ENCODE measurements around the gene WDR86.

WDR86 gene

DNA sequence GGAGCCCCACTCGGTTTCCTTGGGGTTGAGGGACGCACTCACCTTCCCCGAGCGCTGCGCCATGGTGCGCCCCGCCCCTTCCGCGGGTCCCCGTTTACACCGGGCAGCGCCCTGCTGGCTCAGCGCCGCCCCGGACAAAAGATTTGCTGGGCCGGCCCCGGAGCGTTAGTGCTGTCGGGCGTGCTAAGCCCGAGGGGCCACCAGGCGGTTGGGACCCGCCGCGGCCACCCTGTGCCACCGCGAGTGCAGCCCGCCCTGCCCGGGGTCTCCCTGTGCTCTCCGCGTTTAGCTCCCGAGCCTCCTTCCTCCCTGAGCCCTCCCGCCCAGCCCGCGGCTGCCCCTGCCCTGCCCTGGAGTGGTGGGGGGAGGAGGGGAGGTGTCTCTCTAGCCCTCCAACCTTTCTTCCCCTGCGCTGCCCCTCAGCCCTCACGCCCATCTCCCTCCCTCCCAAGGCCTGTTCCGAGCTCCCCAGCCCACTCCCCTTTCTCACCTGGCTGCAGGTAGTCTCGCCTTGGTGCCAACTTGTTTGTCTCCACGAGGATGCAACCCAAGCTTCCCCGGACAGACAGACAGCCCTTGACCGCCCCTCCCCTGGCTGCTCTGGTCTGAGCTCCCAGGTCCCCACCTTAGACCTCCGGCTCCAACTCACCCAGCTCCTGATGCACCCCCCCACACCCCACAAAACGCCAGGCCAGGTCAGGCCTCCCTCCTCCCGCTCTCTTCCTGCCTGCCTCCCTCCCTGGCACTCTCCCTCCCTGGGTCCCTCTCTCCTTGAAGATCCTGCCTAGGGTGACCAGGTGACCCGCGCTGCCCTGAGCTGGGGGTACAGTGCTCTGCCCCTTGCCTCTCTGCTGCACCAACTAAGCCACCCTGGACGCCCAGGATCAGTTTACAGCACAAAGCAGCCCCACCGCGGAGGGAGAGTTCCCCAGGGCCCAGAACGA is 30.3 kb upstream of the WDR86 start, which contains the start of gene CRYGN:
TSS of gene CRYGN (minus strand) at position 287 of the 944 bp plus-strand sequence. CDS start at position 63, 224 bp downstream.
- no peak for DNase-seq

DNA sequence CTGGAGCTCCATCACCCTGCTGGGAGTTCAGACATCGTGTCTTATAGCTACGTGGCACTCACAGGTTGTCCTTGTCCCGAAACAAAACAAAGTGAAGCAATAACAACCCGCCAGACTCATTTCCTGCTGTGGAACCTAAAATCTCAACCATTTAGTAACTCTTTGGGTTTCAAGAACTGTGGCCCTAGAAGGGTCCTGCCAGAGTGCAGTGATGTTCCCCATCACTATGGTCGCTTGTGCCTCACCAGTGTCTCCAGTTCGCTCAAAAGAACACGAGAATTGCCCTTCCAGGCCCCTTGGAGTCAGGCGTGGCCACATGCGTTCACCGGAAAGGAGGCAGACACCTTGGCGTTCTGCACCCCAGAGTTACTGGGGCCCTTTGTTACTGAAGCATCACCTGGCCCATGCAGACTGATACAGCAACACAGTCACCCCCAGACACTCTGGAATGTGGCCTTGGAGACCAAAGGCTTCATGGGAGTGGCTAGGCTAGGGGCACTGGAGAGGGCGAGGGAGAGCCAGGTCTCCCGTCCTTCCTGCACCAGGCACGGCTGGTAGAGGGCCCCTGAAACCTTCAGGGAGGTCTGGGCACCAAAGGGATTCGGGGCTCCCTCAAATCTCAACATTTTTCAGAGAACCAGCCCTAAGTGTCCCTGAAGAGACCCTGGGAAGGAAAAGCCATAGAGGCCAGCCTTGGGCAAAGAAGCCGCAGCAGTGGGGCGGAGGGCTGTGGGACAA is 29.2 kb upstream of the WDR86 start:
- DNase-seq = no peak

DNA sequence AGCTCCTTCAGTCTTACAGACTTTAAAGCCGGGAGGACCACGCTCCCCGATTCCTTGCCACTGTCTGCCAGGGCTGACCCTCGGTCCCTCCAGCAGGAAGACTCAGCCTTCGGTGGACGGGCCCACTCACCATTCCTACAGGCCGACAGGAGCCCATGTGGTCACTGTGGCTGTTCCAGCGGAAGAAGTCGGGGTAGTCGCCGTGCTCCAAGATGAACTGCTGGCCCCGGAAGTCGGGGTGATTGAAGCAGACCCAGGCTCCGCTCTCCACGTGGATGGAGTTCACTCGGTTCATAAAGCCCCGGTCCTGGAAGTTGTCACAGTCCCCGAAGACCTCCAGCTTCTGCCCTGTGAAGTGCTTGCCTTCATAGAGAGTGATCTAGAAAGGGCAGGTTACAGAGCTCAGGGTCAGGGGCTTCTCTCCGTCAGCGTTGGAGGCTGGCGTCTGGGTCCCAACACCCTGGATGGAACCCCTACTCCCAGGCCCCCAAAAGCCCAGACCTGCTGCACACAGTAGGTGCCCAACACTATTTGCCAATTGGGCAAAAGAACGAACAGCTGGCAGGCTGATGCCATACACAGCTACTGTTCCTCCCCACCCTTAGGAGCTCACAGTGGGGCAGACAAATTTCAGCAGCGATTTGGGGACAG is 28.2 kb upstream of the WDR86 start:
- DNase-seq = no peak

DNA sequence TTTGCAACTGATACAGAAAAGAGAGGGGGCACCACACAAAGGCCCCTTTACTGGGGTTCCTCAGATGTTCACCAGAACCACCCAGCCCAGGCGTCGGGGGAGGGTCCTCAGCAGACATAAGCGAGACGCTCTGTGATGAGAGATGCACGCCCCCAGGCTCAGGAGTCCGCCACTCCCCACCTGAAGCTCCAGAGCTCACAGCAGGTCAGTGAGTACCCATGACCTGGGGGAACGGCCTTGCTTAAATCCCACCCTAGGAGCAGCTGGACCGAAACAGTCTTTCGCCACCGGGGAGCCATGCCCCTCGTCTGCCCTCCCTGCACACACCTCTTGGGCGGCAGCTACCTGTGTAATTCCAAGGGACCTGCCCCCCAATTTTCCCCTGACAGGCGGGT is 27.3 kb upstream of the WDR86 start:
- DNase-seq = no peak

DNA sequence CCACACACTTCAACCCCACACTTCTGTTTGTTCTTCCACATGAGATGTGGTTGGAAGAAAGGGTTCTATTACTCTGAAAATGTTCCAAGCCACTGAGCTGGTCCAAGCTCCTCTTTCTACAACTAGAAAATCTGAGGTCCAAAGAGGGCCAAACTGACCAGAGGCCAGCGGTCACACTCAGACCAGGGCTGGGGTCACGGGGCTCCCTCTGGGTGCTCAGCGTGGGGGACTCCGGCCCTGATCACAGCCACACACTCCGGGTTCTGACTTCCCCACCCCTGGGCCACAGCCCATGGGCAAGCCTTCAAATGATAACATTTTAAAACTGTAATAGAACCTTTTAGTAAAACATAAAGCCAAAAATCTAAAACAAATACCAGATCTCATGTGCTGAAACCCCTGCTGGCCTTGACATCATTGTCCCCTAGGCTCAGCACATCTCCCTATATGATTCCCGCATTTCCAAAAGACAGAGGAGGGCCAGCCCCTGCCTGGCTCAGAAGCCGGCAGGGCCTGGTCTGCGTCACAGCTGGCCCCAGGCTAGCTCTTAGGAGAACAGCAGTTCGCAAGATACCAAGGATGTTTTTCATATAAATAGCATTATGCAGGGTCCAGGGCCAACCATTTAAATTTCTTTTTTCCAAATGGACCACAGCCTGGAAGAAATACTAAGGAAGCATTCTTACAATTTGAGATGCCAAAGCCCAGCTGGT is 26.8 kb upstream of the WDR86 start:
- DNase-seq = no peak

DNA sequence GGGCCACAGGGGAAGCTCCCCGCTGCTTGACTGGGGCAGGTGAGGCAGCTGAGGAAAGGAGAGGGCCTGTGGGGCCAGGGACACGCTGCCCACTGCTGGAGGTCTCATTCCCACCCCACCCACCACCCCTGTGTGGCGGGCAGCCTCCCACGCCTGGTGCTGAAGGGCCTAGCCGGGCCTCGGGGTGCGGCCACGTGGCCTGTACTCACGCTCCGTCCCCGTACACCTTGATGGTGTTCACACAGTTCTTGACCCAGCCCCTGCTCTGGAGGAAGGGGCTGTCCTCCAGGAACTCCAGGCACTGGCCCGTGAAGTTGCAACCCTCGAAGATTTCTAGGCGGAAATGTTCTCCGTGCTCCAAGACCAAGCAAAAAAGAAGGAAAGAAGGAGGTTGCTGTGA is 26.1 kb upstream of the WDR86 start:
- no peak for DNase-seq

DNA sequence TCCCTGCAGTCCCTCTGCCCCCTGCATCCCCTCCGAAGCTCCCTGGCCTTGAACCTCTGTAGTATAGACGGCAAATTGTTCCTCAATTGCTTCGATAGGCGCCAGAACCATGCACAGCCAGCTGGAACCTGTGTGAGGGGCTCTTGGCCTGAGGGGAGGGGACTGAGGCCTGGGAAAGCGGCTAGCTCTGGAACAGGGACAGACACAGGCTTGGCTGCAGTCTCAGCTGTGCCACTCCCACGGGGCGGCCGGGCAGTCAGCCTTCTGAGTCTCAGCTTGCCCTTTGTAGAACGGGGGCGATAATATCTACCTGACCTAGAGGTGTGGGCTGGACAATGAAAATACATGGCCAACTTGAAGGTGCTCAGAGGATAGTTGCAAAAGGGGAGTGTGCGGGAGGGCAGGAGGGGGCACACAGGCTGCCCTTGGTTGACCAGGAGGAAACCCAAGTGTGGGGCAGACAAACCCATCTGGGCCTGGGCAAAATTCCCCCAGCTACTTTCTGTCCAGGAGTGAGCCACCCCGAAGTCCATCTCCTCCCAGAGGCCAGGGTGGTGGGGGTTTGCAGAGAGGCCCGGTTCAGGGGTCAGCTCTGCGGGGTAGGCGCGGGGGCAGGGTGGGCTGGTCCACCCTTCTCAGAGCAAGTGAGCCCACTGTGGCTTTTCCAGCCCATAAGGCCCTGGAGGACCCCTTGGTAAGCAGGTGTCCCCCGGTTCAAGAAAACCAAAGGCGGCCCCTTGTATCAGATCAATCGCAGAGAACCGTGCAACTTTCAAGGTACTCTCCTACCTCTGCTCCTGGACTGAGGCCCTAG is 25.5 kb upstream of the WDR86 start:
- no peak for DNase-seq

DNA sequence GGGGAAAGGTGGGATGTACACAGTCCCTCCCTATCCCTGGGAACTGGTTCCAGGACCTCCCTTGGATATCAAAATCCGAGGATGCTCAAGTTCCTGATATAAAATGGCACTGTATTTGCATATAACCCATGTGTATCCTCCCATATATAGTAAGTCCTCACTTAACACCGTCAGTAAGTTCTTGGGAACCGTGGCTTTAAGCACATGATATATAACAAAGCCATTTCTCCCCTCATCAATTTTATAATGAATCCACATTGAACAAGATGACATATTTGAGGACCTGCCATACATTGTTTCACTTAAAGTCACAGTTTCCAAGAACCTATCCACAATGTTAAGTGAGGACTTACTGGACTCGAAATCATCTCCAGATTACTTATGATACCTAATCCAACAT is 24.7 kb upstream of the WDR86 start:
- no peak for DNase-seq

DNA sequence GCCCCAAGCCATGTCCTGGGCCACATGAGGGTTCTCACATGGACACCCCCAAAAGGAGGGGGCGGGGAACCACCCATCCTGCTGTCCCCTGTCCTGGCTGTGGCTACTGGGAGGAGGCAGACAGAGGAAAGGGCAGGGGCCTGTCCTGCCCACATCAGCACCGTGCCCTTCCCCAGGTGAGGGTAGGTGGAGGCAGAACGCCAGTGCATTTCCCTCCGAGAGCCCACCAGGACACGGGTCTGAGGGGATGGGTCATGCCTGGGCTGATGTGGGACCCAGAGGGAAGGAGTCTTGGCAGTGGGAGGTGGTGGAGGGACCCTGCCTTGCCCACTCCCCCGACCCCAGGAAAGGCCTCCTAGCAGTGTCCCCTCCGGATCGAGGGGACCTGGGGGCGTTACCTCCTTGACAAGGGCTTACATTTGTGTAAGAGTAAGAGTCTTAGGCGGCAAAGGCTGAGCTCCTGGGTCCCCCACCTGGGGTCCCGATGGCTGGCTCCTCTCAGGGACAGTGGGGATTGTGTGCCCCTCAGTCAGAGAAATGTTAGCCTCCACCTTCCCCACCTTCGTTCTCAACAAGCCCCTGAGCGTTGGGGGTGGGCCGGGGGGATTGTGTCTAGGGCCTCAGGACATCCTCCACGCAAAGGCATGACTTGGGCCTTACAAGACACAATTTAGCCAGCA is 24.0 kb upstream of the WDR86 start:
- no peak for DNase-seq

DNA sequence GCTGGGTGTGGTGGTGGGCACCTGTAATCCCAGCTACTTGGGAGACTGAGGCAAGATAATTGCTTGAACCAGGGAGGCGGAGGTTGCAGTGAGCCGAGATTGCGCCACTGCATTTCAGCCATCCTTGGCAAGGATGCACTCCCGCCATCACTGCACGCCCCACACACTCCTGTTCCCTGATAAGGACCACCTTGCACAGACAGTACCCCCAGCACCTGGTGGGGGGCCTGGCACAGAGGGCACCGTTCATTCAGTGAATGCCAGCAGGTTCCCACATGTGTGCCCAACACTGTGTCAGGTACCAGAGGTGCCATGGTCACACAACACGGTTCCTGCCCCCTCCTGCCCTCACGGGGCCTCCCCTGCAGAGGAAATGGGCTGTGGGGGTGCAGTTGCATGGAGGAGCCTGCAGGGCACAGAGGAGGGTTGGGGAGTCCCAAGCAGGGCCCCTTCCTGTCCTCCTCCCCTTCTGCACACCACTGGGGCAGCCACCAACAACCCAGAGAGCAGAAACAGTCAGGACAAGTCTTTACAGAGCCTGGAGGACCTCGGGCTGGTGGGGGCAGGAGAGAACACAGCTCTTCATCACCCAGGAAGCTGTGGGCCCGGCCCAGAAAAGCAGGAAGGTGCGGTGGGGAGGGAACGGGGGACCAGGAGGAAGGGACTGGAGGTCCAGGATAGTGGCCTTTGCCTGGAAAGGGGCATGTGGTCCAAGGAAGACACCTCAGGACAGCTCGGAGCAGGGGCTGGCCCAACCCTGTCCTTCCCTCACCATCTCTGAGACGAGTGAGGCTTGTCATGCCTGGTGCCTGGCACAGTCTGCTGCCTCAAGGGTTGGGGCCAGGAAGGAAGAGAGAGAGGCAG is 23.1 kb upstream of the WDR86 start:
- DNase-seq = peak in 4 of 5 experiments; percentile 37 to 87 (median 48)

DNA sequence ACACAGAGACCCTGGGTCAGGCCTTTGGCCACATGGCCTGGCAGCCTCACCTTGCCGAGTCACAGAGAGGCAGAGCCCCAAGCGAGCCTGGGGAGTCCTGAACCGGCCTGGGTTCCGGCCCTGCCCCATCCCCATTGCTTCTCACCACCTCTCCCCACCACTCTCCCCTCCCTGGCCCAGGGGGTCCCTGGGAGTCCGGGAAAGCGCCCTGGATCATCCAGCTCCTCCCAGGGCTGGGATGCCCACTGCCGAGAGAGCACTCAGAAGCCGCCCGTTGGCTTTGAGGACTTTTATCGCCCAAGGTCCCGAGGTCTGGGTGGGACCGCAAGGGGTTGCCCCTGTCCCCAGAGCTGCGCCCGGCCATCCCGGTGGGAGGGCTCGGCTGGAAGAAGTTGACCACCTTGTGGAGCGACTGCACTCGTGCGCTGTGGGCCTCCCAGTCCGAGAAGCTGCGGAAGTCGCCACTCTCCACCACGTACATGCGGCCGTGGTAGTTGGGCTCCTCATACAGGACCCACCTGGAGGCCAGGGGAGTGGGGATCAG is 22.0 kb upstream of the WDR86 start:
- DNase-seq = no peak

DNA sequence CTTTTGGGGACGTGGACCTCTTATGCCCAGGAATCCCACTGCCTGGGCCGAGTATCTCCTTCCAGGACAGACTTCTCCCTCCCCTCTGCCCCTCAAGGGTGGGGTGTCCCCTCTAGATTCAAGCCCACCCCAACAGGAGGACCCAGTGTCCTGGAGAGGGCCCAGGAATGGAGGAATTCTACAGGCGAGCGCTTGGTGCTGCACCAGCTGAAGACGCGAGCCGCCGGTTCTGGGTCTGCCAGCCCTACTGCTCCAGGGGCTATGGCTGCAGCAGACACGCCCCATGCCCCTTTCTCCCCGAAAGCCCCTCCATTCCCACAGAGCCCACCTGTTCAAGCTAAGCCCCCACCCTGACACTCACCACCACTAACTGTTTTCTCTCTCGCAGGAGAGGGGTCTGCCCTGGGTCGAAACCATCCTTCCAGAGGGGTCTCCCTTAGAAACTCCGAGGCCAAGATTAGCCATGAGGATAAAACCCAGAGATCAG is 21.5 kb upstream of the WDR86 start:
- no peak for DNase-seq

DNA sequence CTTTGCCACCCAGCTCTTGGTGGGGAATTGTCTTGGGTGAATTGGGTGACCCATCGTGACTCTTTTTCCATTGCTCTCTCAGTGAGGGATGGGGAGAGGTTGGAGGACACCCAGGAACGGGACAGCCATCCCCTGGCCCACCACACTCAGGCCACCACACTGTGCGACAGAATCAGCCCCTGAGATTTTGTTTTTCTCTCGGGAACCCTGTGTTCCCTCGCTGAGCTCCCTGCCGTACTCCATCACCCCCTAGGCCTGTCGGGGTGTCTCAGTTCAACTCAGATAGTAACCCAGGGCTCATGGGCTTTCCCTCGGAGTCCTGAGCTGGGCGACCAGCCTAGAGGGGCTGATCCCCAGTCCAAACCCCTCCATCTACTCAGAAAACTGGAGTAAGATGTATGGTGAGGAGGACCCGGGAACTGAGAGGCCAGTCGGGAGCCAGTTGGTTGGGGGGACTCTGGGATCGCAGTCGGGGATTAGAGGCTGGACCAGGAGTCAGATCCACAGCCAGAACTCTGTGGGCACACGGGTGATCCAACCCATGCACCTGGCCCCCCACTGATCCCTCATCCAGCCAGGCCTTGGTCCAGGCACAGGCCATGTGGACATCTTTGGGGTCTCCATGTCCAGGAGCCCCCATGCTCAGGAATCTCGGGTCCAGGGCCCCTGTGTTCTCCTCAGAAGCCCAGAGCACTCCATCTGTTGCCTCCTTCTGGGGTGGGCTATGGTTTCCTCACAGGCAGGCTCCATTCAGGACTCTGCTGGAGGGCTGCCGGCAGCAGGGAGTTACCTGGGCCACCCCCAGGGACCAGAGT is 20.8 kb upstream of the WDR86 start:
- no peak for DNase-seq

DNA sequence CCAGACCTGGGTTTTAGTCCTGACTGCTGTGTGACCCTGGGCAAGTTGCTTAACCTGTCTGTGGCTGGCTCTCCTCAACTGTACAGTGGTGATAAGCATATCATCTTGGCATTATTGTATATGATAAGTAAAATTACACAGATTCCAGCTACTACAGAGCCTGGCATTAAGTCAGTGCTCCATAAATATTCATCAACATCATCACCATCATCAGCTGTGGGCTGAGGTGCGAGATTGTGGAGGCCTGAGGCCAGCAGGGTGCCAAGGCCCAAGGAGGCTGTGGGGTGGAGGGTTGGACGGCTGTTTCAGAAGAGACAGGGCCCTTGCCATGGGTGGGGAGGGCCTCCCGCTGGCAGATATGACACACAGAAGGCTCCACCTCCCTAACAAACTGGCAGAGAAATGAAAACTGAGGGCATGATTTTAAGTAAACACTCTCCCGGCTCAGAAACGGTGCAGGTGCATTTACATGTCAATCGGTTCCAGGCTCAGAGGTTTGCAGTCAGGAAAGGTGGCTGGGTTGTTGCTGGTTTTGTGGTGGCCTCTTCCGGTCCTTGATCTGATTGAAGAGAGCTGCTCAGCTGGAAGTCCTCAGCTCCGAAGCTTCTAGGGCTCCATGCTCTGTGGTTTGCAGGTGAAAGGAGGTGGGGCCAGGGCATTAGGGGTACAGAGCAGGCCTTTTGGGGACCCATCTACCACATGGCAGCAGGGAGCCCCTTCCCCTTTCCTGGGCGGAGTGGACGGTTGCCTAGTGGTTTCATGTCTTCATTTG is 19.9 kb upstream of the WDR86 start:
- peak in 3 of 5 experiments; percentile 50 to 91 (median 73) for DNase-seq

DNA sequence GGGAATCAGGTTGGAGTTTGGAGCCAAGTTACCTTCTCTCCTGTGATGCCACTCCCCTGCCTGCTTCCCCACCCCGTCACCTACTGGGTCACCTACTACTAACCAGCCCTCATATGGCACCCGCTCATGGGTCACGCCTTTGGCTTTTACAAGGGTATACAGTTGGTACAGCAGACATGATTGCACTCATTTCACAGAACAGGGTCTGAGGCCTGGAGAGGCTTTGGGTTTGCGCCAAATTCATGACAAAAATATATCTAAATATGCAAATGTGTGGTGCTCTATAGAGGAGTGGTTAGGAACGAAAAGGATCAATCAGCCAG is 19.4 kb upstream of the WDR86 start:
- DNase-seq = no peak

DNA sequence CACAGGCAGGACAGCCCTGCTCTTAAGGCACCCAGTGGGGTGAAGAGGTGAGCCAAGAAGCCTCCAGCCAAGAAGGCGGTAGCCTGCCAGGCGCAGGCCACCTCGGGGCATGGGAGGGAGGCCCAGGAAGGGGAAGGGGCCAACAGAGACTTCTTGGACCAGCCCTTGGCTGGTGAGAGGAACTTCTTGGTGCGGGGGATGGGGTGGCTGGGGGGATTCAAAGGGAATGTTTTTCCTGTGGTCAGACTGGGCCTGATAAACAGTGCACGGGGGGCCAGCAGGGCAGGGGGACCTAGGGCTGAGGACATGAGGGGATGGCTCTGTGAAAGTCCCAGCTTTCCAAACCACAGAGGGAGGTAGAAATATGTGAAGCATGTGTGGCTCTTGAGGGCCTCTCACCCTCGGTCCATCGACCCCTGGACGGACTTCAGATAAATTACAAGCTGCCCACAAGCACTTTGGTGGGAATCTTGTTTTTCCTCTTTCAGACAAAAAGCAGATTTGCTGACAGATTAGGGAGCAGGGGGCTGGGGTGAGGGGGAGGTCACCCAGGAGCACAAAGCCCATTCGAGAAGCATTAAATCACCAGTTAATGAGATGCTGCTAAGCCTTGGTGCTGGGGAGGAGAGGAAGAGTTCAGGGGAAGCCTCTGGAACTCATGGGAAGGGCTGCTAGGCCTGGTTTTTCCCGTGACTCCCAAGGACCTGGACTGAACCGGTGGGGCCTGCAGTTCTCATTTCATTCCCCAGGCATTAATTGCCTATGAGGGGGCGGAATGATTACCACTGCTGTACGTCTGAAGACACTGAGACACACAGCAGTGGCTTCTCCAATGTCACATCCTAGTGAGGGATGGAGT is 18.8 kb upstream of the WDR86 start:
- no peak for DNase-seq
